NCI-H2029 treated with DMSO at 0.1 percent for 48 hours (cell line): ENCODE data around the gene NFATC3.

Experiments
- DNase-seq: peaks from one replicate; lab custom pipeline; 2025; lab: John Stamatoyannopoulos, UW

The NFATC3 gene

DNA sequence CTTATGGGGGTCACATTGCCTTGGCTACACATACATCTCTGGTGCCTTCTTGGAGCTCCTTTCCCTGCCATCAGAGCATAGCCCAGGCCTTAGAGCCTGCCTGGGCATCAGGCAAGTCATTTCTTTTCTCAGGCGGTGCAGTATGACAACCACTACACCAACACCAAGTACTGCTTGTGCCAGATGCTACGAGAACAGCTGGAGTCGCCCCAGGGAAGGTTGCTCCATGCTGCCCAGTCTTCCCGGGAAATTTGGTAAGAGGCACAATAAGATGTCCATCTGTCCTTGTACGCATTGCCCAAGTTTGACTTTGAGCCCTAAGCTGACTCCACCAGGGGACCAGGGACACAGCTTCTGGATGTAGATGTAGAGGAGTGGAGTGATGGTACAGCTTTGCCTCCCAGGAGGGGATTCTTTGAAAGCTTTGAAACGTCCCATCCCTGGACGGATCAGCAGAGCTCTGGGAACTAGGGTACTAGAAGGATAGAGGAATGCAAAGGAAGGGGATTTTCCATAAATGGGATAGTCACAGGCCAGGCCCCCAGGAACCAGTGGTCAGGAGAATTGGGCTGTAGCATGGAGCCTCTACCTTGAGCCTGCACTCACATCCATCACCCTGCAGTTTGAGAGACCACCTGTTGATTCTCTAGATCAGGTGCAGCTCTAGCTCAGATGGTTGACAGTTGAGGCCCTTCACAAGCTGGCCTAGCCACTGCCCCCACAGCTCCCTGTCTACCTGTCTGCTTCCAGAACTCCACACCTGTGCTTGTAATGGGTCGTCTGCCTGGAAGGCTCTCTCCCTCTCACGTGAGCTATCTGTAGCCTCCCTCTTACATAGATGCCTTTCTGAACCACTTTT is 11.0 kb upstream of the NFATC3 start:
- no peak for DNase-seq

DNA sequence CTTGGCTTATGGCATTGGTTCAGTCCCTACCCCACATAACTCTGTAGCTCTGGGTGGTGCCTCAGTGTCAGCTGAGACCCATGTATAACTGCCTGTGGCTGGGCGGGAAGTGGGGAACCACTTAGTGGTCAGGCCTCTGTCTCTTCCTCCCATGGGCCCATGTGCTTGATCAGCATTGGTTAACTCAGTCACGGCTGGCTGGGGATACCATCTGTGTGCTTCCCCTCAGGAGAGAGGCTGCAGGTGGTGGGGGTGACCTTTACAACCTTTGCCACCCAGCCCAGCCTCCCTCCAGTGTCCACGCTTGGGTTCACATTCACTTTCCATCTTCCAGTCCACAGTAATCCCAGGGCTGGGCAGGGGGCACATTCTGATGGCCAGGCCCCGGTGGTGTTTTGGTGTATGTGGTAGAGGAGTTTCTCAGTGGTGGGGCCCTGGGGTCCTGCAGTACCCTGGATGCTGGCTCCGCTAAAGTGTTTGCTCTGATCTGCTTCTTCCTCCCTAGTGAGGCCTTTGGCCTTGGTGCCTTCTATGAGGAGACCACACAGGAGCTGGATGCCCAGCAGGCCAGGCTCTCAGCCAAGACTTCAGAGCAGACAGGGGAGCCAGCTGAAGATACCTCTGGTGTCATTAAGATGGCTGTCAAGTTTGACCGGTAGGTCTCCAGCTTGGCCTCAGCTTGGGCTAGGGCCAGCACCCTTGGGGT is 10.2 kb upstream of the NFATC3 start:
- no peak for DNase-seq

DNA sequence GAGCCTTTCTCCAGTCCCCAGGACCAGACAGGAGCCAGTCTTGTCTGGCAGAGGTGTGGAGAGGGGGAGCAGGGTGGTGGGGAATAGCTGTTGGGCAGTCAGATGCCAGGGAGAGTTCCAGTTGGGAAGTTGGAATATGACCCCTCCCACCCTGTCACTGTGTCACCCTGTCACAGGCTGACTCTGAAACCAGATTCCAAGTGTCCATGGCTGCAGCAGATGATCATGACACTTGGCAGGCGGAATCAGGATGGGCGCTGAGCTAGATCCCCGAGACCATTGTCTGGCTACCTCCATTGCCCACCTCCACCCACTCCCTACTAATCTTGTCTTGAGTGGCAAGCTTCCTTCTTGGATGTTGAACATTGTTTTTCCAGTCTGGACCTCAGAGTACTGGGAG is 9.2 kb upstream of the NFATC3 start:
- no peak for DNase-seq

DNA sequence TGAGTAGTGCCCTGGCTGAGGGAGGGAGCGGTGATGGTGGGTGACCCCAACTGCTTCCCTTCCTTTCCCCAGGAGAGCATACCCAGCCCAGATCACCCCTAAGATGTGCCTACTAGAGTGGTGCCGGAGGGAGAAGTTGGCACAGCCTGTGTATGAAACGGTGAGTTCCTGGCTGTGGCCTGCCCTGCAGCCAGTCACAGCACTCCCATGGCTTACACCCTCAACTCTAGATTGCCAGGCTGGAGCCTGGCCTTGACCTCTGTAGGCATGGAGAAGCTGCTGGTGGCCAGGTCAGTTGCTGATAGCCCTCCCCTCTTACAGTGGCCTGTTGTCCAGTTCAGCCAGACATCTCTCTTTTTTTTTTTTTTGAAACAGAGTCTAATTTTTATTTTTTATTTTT is 8.6 kb upstream of the NFATC3 start:
- no peak for DNase-seq

DNA sequence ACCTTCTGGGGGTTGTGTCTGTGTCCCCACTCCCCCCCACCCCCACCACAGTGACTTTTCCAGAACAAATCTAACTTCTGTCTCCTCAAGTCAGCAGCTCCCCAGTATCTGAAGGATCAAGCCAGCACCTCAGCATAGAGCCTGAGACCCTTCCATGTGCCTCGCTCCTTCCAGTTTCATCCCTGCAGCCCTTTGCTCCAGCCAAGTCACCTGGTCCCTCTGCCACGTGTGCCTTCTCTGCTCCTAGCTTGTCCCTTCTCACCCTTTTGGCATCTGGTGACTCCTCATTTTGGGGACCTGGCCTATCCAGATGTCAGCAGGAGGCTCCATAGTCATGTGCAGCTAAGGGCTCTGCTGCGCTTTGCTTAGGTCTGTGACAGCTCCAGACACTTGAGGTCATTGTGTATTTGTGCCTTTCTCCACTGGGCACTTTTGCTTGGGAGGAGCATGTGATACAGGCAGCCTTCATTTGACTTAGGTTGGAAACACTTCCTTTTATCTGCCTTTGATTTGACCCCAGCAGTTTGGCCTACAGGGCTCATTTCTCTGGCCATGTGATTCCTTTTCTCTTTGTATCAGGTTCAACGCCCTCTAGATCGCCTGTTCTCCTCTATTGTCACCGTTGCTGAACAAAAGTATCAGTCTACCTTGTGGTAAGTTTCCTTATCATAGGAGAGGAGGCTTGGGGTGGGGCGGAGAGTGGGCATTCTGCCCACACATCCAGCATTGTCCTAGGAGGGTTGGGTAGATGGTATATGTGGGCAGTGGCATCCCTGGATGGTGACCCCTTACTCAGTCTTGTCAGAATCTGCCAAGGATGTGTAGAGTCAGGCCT is 7.1 kb upstream of the NFATC3 start:
- no peak for DNase-seq

DNA sequence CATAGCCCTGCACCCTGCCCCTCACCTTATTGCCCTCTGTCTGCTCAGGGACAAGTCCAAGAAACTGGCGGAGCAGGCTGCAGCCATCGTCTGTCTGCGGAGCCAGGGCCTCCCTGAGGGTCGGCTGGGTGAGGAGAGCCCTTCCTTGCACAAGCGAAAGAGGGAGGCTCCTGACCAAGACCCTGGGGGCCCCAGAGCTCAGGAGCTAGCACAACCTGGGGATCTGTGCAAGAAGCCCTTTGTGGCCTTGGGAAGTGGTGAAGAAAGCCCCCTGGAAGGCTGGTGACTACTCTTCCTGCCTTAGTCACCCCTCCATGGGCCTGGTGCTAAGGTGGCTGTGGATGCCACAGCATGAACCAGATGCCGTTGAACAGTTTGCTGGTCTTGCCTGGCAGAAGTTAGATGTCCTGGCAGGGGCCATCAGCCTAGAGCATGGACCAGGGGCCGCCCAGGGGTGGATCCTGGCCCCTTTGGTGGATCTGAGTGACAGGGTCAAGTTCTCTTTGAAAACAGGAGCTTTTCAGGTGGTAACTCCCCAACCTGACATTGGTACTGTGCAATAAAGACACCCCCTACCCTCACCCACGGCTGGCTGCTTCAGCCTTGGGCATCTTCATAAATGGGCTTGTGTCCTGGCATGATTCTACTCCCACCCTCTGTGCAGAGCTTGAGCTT is 6.3 kb upstream of the NFATC3 start:
- no peak for DNase-seq

DNA sequence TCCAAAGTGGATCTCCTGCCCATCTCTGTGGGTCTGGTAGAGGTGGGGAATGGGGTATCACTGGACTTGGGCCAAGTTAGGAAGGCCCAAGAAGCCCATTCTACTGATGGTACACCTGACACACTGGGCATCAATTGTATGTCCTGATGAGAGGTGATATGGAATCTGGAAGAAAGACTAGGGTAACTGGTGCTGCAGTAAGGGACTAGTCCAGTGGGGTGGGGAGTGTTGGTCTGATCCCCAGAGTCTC is 5.9 kb upstream of the NFATC3 start:
- no peak for DNase-seq

DNA sequence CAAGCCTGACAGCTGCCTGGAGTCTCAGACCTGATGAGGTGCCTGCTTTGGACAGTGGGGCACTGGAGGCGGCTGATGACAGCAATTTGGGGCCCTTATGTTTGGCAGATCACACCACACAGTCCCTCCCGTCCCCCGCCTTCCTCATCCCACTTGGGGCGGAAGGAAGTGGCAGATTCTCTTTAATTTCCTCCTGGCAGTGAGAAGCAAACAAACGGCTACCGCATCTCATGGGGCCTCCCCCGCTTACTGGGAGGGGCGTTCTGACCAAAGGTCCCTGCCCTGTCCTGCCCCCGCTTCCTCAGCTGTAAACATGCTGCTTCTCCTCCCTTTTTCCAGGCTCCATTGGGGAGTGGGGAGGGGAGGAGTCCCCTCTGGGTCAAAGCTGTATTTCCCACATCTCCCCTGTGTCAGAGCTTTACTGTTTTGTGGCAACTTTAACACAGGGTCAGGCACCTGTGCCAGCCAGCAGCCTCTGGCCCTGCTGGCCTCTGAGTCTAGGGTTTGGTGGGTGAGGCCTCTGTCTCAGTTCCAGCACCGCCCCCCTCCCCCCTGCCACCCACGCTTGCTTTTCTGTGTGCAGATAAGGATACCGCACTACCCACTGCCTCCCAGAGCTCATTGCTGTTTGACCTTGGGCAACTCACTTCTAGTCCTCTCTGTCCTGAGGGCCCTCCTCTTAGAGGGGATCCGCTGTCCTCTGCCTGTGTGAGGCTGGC is 5.4 kb upstream of the NFATC3 start:
- DNase-seq = no peak

DNA sequence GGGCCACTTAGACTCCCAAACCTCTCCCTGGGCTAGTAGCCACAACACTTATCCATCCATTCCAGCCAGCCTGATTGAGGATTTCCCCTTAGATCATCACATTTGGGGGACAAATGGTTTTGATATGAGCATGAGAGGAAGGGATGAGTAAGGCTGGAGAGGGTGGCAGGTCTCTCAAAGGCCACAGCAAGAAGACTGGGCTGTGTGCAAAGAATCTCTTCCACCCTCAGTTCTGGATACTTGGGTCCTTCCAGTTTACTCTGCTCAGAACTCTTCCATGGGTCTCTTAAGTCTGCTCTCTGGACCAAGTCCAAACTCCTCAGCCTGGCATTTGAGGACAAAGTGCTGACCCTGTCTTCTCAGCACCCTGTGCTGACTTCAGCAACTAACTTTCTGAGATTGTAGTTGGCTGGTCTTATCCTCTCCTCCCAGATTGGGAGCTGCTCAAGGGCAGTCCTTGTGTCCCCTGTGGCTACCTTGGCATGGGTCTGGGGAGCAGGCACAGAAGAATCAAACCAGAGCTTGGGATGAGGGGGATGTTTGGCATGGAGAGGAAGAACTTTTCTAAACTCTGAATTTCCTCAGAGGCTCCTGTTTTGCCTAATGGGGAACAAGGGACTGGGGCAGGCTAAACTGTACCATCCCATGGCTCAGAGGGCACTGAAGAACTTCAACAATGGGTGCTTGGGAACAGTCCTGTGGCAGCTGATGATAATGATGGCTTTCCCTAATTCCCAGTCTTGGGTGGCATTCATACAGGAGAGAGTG is 3.1 kb upstream of the NFATC3 start:
- no peak for DNase-seq

DNA sequence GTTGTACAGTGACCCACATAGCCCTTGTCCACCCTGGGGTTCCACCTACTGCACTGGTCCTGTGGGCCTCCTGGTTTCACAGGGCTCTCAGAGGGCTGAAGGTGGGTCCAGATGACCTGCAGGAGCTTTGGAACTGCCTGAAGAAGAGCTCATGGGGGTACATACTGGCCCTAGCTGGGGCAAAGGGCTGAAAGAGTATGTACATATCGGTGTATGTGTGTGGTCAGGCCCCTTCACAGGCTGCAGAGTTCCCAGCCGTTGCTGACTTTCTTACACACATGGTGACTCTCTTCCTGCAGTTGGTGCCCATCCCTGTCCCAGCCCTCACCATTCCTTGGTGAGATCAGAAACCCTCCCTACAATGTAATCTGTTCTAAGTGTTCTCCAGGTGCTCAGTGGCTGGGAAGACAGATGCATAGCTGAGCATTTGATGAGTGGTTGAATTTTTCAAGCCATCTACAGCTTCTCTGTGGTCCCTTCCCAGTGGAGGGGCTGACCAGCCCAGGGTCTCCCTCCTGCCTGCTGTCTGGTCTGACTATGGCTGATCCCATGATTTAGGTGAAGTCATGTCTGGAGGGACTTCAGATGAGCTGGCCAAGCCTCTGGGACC is 2.4 kb upstream of the NFATC3 start:
- no peak for DNase-seq

DNA sequence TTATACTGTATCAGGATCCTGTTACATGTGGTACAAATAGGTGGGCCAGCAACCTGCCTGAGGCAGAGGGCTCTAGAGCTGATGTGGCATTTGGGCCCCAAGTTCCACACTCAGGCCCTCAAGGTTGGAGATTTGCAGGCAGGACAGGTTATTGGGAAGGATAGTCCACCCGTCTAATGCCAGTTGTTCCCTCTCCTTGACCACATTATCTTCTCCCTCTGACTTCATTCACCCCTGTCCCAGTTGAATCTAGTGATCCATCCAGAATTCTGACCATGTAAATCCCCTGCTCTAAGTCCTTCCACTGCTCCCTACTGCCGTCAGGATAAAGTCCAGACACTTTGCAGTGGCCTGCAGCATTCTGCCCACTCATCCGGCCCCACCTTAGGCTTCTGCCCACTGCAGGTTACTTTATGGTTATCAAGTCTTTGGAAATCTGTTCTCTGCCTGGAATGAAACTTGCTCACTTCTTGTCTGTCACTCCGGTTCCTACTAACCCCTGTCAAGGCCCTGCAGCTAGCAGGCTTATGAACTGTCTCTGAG is 1.9 kb upstream of the NFATC3 start:
- DNase-seq = no peak

DNA sequence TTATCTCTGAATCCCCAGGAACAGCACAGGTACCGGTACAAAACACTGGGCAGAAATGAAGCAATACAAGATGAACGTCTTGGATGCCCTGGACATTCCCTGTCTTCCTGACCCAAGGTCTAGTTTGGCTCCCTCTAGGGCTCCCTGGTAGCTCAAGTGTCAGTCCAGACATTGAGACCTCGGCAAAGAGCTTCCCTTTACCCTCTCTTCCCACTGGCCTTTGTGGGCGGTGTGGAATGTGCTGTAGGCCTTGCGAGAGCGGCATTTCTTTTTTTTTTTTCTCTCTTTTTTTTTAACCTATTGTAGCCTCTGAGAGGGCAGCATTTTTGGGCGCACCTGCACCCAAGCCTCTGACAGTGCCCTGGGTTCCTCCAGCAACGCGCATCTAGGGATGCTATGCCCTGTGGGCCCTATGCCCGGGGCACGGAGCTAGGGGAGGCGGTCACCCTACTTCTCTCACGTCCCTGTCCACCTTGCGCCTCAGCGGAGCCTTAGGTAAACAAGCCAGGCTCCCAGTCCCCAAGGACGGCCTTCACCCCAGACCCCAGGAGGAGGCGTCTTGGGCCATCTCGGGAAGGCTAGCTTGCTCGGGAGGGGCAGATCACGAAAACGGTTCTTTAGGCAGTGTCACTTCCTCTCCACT is 1.2 kb upstream of the NFATC3 start:
- DNase-seq = no peak

DNA sequence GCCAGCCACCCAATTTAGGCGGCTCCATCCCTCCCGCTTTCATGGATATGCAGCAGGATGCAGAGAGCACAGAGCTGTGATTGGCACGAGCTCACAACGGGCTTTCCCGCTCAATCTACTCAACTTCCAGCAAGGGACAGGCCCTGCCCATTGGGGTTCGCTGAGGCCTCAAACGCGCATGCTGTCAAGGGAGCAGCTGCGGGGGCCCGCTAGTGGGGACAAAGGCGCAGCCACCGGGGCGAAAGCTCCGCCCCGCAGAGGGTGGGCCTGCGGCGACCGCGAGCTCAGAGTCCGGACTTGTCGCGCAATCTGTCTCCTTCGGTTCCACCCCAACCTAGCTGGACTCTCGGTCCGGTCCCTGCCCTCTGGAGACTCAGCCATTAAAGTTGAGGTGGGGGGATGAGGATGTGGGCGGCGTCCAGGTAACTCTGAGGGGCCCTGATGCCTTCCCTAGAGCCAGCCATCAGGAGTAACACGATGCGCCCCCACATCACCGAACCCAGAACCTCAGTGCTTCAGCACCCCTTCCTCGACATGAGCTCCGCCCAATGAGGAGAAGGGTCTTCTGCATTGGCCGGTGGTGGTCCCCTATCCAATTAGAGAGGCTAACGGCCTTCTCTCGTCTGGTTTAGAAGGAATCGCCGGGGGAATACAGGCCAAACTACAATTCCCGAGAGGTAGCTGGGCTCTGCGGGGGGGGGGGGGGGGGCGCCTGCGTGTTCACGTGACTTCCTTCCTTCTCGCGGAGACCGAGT is 489 bp upstream of the NFATC3 start:
- peak; percentile 67 for DNase-seq

DNA sequence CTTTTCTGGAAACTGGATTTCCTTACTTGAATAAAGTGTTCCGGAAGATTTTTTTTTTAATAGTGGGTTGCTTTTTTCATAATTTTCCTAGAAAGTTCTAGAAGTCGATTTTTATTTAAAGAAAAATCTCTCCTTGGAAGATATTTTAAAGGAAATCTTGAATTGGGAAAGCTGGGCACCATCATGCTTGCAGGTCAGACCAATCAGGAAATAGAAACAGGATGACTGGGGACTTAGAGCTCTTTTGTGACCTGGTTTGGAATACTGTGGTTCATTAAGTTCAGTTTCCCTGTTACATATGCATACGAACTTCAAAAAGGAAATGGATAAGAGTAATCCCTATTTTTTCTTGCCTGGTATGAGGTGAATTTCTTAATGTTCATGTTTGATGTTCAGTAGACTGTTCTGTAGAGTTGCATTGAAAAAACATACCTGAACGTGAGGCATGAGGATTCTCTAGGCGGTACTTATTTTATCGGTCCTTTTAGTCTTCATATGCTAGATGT is 1.2 kb downstream of the NFATC3 start:
- DNase-seq = no peak

DNA sequence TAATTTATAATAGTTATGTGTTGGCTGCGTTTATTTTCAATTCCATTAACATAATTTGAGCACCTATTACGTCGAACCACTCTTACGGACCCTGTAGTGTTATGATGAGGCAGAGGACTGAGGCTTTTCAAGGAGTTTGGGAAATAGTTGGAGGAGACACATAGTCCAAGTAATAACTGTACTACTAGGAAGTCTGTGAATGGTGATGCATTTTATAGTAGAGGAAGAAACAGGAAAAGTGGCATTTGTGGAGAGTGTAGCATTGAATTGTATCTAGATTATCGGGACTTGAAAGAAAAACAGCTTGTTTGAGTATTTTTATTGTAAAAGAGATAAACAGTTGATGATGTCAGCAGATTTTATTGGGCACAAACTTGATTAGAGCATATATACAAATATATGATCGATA is 1.7 kb downstream of the NFATC3 start:
- DNase-seq = no peak

DNA sequence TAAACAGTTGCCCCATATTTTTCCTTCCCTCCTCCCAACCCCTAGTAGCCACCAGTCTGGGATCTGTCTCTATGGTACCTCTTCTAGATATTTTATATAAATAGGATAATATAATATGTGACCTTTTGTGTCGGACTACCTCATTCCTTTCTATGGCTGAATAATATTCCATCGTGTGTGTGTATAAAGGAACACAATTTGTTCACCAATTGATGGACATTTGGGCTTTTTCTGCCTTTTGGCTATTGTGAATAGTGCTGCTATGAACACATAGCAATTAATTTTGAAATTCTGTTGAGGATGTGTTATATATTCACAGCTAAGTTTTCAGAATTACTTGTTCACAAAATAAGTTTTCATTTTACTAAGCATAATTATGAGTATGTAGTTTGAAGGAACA is 2.5 kb downstream of the NFATC3 start:
- no peak for DNase-seq

DNA sequence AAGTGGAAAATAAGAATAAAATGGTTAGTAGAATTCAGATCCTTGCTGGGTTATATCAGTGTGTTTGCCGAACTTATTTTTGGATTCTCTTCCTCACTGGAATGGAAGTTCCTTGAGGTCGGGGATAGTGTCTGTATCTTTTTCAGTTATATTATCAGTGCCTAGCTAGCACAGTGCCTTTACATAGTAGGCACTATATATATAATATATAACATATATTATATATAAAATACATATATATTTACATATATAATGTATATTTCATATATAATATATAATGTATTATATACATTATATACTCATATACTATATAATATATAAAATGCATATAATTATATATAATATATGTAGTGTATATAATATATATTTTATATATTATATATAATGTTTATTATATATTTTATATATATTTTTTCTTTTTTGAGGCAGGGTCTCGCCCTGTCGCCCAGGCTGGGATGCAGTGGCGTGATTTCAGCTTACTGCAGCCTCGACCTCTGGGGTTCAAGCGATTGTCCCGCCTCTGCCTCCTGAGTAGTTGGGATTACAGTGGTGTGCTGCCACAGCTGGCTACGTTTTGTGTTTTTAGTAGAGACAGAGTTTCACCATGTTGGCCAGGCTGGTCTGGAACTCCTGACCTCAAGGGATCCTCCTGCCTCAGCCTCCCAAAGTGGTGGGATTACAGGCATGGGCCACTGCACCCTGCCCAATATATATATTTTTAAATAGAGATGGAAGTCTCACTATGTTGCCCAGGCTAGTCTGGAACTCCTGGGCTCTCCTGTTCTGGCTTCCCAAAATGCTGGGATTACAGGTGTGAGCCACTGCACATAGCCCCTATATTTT is 3.2 kb downstream of the NFATC3 start:
- no peak for DNase-seq

DNA sequence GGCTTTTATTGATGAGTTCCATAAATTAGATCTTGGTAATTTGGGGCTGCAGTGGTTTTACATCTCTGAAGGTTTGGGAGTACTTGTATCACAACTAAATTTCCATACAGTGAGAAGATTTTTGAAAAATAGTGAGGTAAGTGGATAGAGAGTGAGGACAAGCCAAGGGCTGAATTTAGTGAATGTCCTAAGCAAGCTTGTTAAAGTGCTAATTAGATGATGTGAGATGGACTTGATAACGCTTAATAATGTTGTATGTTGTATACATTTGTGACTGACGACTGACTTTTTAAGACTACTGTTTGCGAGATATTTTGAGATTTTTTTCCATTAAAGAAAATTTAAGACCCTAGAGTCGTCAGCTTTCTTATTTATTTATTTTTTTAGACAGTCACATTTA is 3.9 kb downstream of the NFATC3 start:
- DNase-seq = no peak
